ENCODE measurements around the gene EGR1. TPM values are rescaled to one million over a fixed set of nuclear protein-coding genes. Genes with fewer than 3 reads are reported as not detected.

Gene EGR1
- total RNA-seq, 2 experiments from 2014 or later, result 5.7 to 6.2 TPM

DNA sequence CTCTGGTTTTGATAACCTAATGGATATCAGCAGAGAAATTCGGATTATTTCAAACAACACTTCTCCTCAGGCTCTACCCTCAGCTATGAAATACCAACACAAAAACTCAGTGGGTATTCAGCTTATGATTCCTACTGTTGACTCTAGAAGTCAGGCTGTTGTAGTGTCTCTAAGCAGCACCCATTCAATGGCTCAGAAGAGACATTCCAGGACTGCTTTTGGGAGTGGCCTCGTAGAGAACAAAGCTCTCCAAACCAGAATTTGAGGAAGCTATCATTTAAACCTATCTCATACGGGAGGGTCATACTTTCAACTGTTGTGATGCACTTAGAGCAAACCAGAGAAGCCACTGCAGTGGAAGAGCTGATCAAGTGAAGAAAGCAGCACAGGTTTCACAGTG is 43.7 kb downstream of the EGR1 start:
- no peak for DNase-seq
- H3K27ac ChIP-seq (ENCODE audit: low read depth in 1 of 2, low read length in 2 of 2), result no peak overlapping the region
- TF ChIP-seq, protein P1, sequence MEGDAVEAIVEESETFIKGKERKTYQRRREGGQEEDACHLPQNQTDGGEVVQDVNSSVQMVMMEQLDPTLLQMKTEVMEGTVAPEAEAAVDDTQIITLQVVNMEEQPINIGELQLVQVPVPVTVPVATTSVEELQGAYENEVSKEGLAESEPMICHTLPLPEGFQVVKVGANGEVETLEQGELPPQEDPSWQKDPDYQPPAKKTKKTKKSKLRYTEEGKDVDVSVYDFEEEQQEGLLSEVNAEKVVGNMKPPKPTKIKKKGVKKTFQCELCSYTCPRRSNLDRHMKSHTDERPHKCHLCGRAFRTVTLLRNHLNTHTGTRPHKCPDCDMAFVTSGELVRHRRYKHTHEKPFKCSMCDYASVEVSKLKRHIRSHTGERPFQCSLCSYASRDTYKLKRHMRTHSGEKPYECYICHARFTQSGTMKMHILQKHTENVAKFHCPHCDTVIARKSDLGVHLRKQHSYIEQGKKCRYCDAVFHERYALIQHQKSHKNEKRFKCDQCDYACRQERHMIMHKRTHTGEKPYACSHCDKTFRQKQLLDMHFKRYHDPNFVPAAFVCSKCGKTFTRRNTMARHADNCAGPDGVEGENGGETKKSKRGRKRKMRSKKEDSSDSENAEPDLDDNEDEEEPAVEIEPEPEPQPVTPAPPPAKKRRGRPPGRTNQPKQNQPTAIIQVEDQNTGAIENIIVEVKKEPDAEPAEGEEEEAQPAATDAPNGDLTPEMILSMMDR (IDR thresholded peaks at IDR 0.05), result no peak
- Mint-ChIP-seq H3K27ac (no peak overlapping the region), H3K9me3 (no peaks in the 10 kb centered on the region), H3K4me1 (ENCODE audit: low read depth) (no peaks in the 10 kb centered on the region), H3K36me3 (ENCODE audit: low read depth) (peaks cover 65% of the 10 kb centered on the region), H3K4me3 (no peak overlapping the region), H3K27me3 (no peaks in the 10 kb centered on the region)
- ATAC-seq (ENCODE audit: poor library complexity), result no peak
- H3K4me1 ChIP-seq (ENCODE audit: insufficient read depth, low read length), result no peaks in the 10 kb centered on the region
- no peaks in the 10 kb centered on the region for H3K27me3 ChIP-seq (ENCODE audit: control insufficient read depth in 1 of 2, insufficient read depth in 2 of 2, low read length in 2 of 2)
- peaks cover 60% of the 10 kb centered on the region for H3K36me3 ChIP-seq (ENCODE audit: insufficient read depth, low read length)
- CTCF ChIA-PET, result no interaction called here
- no peak overlapping the region for H3K4me3 ChIP-seq (ENCODE audit: low read length)
- POLR2A ChIA-PET, result interaction anchor here (1.1 to 1.5 kb wide), 2 partner anchors 10 to 34 kb away, joined by 4 to 5 read pairs; partner anchors contain the start of gene ETF1
- H3K9me3 ChIP-seq (ENCODE audit: control insufficient read depth in 1 of 2, insufficient read depth in 1 of 2, low read length in 2 of 2), result no peaks in the 10 kb centered on the region
- intact Hi-C loops (cut with DNase I, micrococcal nuclease), result loop anchor here in 1 of 2 experiments (5.0 kb wide), 1 partner anchor 327 kb away; no protein-coding TSS in a partner anchor

DNA sequence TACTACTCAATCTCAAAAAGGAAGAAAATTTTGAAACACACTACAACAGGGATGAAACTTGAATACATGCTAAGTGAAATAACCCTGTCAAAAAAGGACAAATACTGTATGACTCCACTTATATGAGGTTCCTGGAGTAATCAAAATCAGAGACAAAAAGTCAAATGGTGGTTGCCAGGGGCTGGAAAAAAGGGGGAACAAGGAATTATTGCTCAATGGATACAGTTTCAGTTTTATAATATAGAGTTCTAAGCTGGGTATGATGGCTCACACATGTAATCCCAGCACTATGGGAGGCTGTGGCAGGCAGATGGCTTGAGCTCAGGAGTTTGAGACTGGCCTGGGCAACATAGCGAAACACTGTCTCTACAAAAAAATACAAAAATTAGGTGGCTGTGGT is 48.7 kb downstream of the EGR1 start:
- no peaks in the 10 kb centered on the region for H3K27me3 ChIP-seq (ENCODE audit: control insufficient read depth in 1 of 2, insufficient read depth in 2 of 2, low read length in 2 of 2)
- peaks cover 93% of the 10 kb centered on the region for H3K36me3 Mint-ChIP-seq (ENCODE audit: low read depth)
- no peak overlapping the region for H3K4me3 Mint-ChIP-seq
- CTCF ChIA-PET, result no interaction called here
- TF ChIP-seq, protein P1 (IDR thresholded peaks at IDR 0.05), result no peak
- no peak overlapping the region for H3K27ac Mint-ChIP-seq
- H3K9me3 Mint-ChIP-seq, result no peaks in the 10 kb centered on the region
- H3K27me3 Mint-ChIP-seq, result no peaks in the 10 kb centered on the region
- H3K9me3 ChIP-seq (ENCODE audit: control insufficient read depth in 1 of 2, insufficient read depth in 1 of 2, low read length in 2 of 2), result no peaks in the 10 kb centered on the region
- no peak overlapping the region for H3K4me3 ChIP-seq (ENCODE audit: low read length)
- intact Hi-C loops (cut with DNase I, micrococcal nuclease), result no loop called here
- ATAC-seq (ENCODE audit: poor library complexity) (no peak), DNase-seq (no peak)
- POLR2A ChIA-PET, result no interaction called here
- H3K4me1 ChIP-seq (ENCODE audit: insufficient read depth, low read length), result no peaks in the 10 kb centered on the region
- H3K27ac ChIP-seq (ENCODE audit: low read depth in 1 of 2, low read length in 2 of 2), result no peak overlapping the region
- H3K36me3 ChIP-seq (ENCODE audit: insufficient read depth, low read length), result peaks cover 86% of the 10 kb centered on the region
- H3K4me1 Mint-ChIP-seq (ENCODE audit: low read depth), result peaks cover 4% of the 10 kb centered on the region

DNA sequence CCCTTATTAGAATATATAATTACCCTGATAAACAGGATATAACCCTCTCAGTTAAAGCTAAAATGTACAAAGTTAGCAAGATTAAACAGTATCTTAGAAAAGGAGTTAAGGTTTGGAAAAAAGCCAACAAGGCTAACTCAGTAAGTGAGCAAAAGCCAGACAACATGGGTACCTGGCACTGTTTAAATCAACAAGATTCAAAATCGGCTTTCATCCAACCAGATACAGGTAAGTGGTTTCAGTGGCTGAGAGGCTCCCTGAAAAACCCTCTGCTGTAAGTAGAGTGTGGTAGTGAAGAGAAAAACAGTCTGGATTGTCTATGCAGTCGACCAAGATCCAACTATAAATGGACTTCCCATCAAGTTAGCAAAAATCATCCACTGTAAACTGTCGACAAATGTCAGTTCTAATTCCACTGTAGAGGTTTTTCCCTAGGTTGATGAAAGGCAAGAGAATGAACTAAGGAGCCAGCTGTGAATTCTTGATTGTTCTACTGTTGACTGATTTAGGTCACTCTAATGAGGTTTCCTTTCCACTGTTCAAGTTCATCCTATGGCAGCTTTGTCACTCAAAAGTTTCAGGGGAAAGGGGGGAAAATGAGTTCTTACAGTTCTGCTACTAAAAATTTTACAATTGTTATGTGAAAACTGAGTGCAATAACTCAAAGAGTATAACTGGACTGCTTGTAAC is 50.4 kb downstream of the EGR1 start:
- ChIA-PET CTCF (no interaction called here), POLR2A (no interaction called here)
- Mint-ChIP-seq H3K27me3 (no peaks in the 10 kb centered on the region), H3K9me3 (no peaks in the 10 kb centered on the region), H3K27ac (no peak overlapping the region), H3K36me3 (ENCODE audit: low read depth) (peaks cover 81% of the 10 kb centered on the region), H3K4me3 (no peak overlapping the region), H3K4me1 (ENCODE audit: low read depth) (peaks cover 7% of the 10 kb centered on the region)
- H3K4me3 ChIP-seq (ENCODE audit: low read length), result no peak overlapping the region
- no peaks in the 10 kb centered on the region for H3K27me3 ChIP-seq (ENCODE audit: control insufficient read depth in 1 of 2, insufficient read depth in 2 of 2, low read length in 2 of 2)
- ATAC-seq (ENCODE audit: poor library complexity) (no peak), DNase-seq (no peak)
- TF ChIP-seq, protein P1 (IDR thresholded peaks at IDR 0.05), result no peak
- H3K9me3 ChIP-seq (ENCODE audit: control insufficient read depth in 1 of 2, insufficient read depth in 1 of 2, low read length in 2 of 2), result no peaks in the 10 kb centered on the region
- no peak overlapping the region for H3K27ac ChIP-seq (ENCODE audit: low read depth in 1 of 2, low read length in 2 of 2)
- H3K36me3 ChIP-seq (ENCODE audit: insufficient read depth, low read length), result peaks cover 83% of the 10 kb centered on the region
- intact Hi-C loops (cut with DNase I, micrococcal nuclease), result no loop called here
- no peaks in the 10 kb centered on the region for H3K4me1 ChIP-seq (ENCODE audit: insufficient read depth, low read length)

Measured in CD4-positive, alpha-beta T cell (primary cell).